Fibroblast of lung (primary cell): ENCODE results near the gene LYPD6B. TPM values are rescaled to one million over a fixed set of nuclear protein-coding genes. Genes with fewer than 3 reads are reported as not detected.

Experiments
- DNase-seq, 2 donors: peaks; one replicate each; pipeline versions ENCODE4 v3.0.0 to v3.0.0-alpha.2; 2010; ENCODE audit warnings: low read depth in 2 of 2
- H2AFZ ChIP-seq: 2 replicates; pipeline ENCODE4 v1.5.1; 2012; ENCODE audit warnings: low read length, control low read depth, inconsistent platforms
- H3K27ac ChIP-seq: 2 replicates; pipeline ENCODE4 v1.5.1; 2011; ENCODE audit warnings: low read length, control low read depth; ENCODE audit not compliant: insufficient read depth
- H3K27me3 ChIP-seq: 2 replicates; pipeline ENCODE4 v1.5.1; 2011; ENCODE audit warnings: mild to moderate bottlenecking, low read length; ENCODE audit not compliant: control insufficient read depth, insufficient read depth
- H3K36me3 ChIP-seq: 2 replicates; pipeline ENCODE4 v1.5.1; 2011; ENCODE audit warnings: low read length; ENCODE audit not compliant: control insufficient read depth, insufficient read depth
- H3K4me1 ChIP-seq: 2 replicates; pipeline ENCODE4 v1.5.1; 2011; ENCODE audit warnings: low read length; ENCODE audit not compliant: control insufficient read depth, insufficient read depth; ENCODE audit errors: extremely low read depth
- H3K4me2 ChIP-seq: 2 replicates; pipeline ENCODE4 v1.5.1; 2011; ENCODE audit warnings: low read length, control low read depth; ENCODE audit not compliant: insufficient read depth; ENCODE audit errors: extremely low read depth
- H3K4me3 ChIP-seq, 4 experiments: fragments of 200-600 bp in 1 of 4; sonication (generic) in 1 of 4; replicated peaks in 1 of 4; 2 replicates each; pipeline ENCODE4 v1.5.1; 2011 to 2016; ENCODE audit warnings: low read length in 4 of 4, low read depth in 3 of 4, mild to moderate bottlenecking in 3 of 4, control low read depth in 2 of 4, inconsistent platforms in 1 of 4, mixed read lengths in 1 of 4; ENCODE audit not compliant: insufficient read depth in 1 of 4; ENCODE audit errors: control extremely low read depth in 1 of 4
- H3K79me2 ChIP-seq: 2 replicates; pipeline ENCODE4 v1.5.1; 2012; ENCODE audit warnings: mild to moderate bottlenecking, low read length, inconsistent platforms; ENCODE audit not compliant: control insufficient read depth, insufficient read depth
- H3K9ac ChIP-seq: 2 replicates; pipeline ENCODE4 v1.5.1; 2011; ENCODE audit warnings: mild to moderate bottlenecking, low read length, control low read depth; ENCODE audit not compliant: insufficient read depth
- H3K9me3 ChIP-seq: 2 replicates; pipeline ENCODE4 v1.5.1; 2012; ENCODE audit warnings: low read depth, low read length; ENCODE audit not compliant: control insufficient read depth, insufficient read depth
- H4K20me1 ChIP-seq: 2 replicates; pipeline ENCODE4 v1.5.1; 2011; ENCODE audit warnings: low read length; ENCODE audit not compliant: control insufficient read depth, insufficient read depth; ENCODE audit errors: extremely low read depth
- CTCF ChIP-seq, 2 donors: IDR thresholded peaks in 1 of 2; conservative IDR thresholded peaks in 1 of 2; 1 replicate in 1 of 2; 2 replicates in 1 of 2; pipeline ENCODE4 v1.5.1; 2011 to 2012; ENCODE audit warnings: low read length in 2 of 2, control low read depth in 1 of 2, inconsistent platforms in 1 of 2, low read depth in 1 of 2, mild to moderate bottlenecking in 1 of 2
- EZH2 ChIP-seq: IDR thresholded peaks from 2 replicates; pipeline ENCODE4 v1.5.1; 2012; ENCODE audit warnings: low read length, control low read depth, mild to moderate bottlenecking; ENCODE audit errors: missing control alignments
- polyA plus RNA-seq, 2 donors: library from polyadenylated mRNA; depleted of rRNA in 1 of 2; stranded (reverse) in 1 of 2; unstranded in 1 of 2; fragments of >200 nt; gene quantifications; 2 replicates each; pipeline ENCODE4 v1.2.1, GENCODE V29; 2011 to 2012; ENCODE audit warnings: missing spikeins in 1 of 2
- total RNA-seq: library from RNA; depleted of rRNA; stranded (reverse); fragments of >200 nt; gene quantifications from 2 replicates; pipeline ENCODE4 v1.2.1, GENCODE V29; 2014

Gene LYPD6B
- total and polyA plus RNA-seq, 2 donors (not counting 1 experiment from before 2014, with no cell fraction given): 0.11 TPM; not detected in 1

GRCh38 chr2:149136111-149136510 lies 97.6 kb downstream of the LYPD6B start:
- no peak overlapping the region for H3K27ac ChIP-seq
- H3K4me3 ChIP-seq: no peak overlapping the region
- no peaks in the 10 kb centered on the region for H4K20me1 ChIP-seq
- H3K4me2 ChIP-seq: no peak overlapping the region
- H2AFZ ChIP-seq: no peak overlapping the region
- TF ChIP-seq EZH2 (no peak), CTCF (conservative IDR thresholded peaks at IDR 0.05 in 1 of 2, IDR thresholded peaks at IDR 0.05 in 1 of 2; ENCODE audit: low read depth in 1 of 2, low read length in 2 of 2) (no peak)
- H3K9me3 ChIP-seq: no peaks in the 10 kb centered on the region
- H3K27me3 ChIP-seq: no peaks in the 10 kb centered on the region
- H3K79me2 ChIP-seq: no peaks in the 10 kb centered on the region
- no peaks in the 10 kb centered on the region for H3K36me3 ChIP-seq
- H3K4me1 ChIP-seq: no peaks in the 10 kb centered on the region
- DNase-seq: no peak
- H3K9ac ChIP-seq: no peak overlapping the region

GRCh38 chr2:149141046-149141445 lies 102.5 kb downstream of the LYPD6B start:
- TF ChIP-seq EZH2: no peak
- no peak for TF ChIP-seq CTCF (conservative IDR thresholded peaks at IDR 0.05 in 1 of 2, IDR thresholded peaks at IDR 0.05 in 1 of 2; ENCODE audit: low read depth in 1 of 2, low read length in 2 of 2)
- H3K79me2 ChIP-seq: no peaks in the 10 kb centered on the region
- no peak overlapping the region for H2AFZ ChIP-seq
- H3K4me1 ChIP-seq: no peaks in the 10 kb centered on the region
- no peak overlapping the region for H3K9ac ChIP-seq
- no peaks in the 10 kb centered on the region for H3K36me3 ChIP-seq
- no peak overlapping the region for H3K4me3 ChIP-seq
- DNase-seq: peak in 1 of 2 donors; percentile 7
- H3K9me3 ChIP-seq: no peaks in the 10 kb centered on the region
- H3K27ac ChIP-seq: no peak overlapping the region
- H4K20me1 ChIP-seq: no peaks in the 10 kb centered on the region
- H3K27me3 ChIP-seq: no peaks in the 10 kb centered on the region
- no peak overlapping the region for H3K4me2 ChIP-seq

GRCh38 chr2:149143734-149144133 lies 105.2 kb downstream of the LYPD6B start:
- Histone ChIP-seq H3K79me2 (no peaks in the 10 kb centered on the region), H3K4me1 (no peaks in the 10 kb centered on the region), H3K36me3 (no peaks in the 10 kb centered on the region), H3K9me3 (no peaks in the 10 kb centered on the region), H3K9ac (no peak overlapping the region), H3K4me2 (no peak overlapping the region), H3K27me3 (no peaks in the 10 kb centered on the region), H4K20me1 (no peaks in the 10 kb centered on the region), H2AFZ (no peak overlapping the region), H3K4me3 (no peak overlapping the region), H3K27ac (no peak overlapping the region)
- TF ChIP-seq CTCF (conservative IDR thresholded peaks at IDR 0.05 in 1 of 2, IDR thresholded peaks at IDR 0.05 in 1 of 2; ENCODE audit: low read depth in 1 of 2, low read length in 2 of 2) (no peak), EZH2 (no peak)
- DNase-seq: peak in 1 of 2 donors; percentile 71
